T-helper 22 cell (primary cell): ENCODE results near the gene BTBD10.
"Not testable (repeated sequence)": the region's sequence is repeated elsewhere in the genome, so short reads cannot be mapped to it uniquely, and the experiment has no call there.

Experiments
- DNase-seq: peaks from one replicate; pipeline ENCODE4 v3.0.0-alpha.2; 2020; ENCODE audit warnings: low read depth

Gene BTBD10

DNA sequence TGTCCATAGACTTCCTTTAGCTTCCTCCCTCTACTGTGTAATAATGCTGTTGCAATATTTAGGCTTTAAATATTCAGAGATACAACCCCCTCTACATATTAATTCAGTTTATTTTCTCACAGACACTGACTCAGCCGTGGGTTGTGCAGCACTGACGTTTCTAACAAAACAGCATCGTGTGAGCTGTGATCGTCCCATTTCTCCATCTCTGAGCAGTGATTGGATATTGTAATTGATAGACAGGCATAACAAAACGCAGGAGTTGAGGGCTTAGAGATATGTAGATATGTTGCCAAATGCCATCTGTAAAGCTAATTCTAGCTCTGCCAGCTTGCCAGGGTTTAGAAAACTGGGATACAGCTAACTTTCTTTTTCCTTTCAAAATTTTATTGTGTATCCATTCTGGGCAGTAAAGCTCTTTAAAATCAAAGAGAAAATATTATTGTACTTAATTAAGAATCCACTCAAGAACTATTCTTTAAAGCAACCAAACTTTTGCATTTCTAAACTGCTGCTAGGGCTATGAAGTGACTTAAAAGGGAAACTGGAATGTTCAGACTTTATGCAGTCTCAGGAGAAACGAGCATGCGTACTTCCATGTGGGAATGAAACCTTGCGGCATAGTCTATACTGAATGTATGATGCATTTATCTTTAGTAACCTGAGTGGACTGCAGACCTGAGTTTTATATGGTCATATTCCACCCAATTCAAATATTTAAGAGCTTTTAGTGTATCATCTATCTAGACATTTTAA, 22.7 kb downstream of the BTBD10 start:
- no peak for DNase-seq

DNA sequence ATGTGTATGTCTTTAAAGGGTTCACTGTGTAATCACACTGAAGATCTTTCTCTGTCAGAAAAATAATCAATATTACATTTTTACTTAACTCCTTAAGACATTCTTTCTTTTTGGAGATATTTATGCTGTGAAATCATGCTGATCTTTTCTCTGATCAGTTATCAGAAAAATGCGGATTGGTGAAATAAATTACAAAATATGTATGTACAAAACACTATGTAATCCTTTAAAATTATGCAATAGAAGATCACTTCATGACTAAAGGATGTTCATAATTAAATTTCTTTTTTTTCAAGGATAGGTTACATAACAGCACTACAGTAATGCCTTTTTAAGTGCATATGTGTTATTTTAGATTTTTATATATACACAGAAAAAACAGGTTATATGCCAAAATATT, 24.7 kb downstream of the BTBD10 start:
- DNase-seq = no peak

DNA sequence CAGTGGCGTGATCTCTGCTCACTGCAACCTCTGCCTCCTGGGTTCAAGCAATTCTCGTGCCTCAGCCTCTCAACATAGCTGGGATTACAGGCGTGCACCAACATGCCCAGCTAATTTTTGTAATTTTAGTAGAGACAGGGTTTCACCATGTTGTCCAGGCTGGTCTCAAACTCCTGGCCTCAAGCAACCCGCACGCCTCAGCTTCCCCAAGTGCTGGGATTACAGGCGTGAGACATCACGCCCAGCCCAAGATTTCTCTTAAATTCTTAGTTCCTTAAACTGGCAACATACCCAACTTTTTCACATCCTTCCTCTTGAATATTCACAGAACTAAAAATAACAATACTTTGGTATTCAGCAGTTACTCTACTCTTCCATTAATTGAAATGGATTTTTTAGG, 26.2 kb downstream of the BTBD10 start:
- DNase-seq = not testable (repeated sequence)

DNA sequence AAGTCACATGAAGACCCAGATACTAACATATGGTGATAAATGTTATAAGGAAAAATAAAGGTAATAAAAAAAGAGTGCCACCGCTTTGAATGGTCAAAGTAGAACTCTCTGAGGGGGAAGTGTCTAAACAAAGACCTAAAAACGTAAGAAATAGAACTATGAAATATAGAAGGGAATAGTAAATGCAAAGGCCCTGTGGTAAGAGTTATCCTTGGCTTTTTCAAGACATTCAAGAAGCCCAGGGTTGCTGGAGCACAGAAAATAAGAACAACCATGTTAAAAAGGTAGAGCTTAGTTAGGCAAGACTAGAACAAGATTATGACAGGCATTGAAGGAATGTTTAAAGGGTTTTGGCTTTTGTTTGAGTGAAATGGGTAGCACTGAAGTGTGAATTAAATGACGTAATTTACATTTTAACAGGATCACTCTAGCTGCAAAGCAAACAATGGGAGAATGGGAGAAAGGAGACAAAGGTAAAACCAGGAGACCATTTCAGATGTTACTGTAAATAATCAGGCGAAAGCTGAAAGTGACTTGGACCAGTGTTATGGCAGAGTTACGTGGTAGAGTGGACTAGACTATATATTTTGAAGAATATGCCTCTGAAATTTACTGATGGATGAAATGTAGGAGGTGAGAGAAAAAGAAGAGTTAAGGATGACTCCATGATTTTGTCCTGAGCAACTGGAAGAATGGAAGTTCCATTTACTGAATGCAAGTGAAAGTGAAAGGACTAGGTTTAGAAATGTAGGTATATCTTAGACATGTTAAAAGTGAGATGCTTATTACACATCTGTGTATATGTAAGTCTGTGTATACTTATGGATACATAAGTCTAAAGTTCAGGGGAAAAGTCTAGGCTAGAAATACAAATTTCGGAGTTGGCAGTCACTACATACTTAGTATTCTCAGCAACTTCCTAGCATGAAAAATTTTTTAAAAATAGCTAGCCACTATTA, 28.5 kb downstream of the BTBD10 start:
- no peak for DNase-seq

DNA sequence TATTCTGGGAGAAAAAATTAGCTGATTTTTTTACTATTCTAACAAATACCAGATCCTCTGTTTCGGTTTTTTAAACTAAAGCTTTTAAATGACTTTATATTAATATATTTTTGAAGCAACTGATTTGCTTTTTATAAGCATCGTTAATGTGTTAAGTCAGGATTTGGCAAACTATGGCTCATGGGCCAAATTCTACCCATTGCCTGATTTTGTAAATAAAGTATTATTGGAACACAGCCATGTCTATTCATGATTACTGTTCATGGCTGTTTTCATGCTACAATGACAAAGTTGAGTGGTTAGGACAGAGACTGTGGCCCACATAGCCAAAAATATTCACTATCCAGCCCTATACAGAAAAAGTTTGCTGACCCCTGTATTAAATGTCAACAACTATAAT, 29.6 kb downstream of the BTBD10 start:
- DNase-seq = no peak

DNA sequence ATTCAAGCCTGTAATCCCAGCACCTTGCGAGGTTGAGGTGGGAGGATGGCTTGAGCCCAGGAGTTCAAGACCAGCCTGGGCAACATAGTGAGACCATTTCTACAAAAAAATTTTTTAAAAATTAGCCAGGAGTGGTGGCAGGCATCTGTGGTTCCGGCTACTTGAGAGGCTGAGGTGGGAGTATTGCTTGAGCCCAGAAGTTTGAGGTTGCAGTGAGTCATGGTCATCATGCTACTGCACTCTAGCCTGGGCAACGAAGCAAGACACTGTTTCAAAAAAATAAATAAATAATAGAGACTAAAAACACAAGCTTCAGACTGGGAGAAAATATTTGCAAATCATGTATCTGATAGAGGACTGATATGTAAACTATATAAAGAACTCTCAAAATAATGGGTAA, 33.2 kb downstream of the BTBD10 start:
- DNase-seq = no peak

DNA sequence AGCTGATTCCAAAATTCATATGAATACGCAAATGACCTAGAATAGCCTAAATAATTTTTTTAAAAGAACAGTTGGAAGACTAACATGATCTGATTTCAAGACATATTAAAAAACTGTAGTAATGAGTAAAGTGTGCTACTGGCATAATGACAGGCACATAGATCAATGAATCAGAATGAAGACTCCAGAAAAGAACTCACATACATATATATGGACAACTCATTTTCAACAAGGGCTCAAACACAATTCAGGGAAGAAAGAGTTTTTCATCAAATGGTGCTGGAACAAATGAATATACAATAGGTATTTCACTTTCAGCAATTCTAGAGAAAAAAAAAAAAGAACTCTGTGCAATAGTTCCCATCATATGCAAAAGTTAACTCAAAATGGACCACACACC, 33.7 kb downstream of the BTBD10 start:
- DNase-seq = no peak

DNA sequence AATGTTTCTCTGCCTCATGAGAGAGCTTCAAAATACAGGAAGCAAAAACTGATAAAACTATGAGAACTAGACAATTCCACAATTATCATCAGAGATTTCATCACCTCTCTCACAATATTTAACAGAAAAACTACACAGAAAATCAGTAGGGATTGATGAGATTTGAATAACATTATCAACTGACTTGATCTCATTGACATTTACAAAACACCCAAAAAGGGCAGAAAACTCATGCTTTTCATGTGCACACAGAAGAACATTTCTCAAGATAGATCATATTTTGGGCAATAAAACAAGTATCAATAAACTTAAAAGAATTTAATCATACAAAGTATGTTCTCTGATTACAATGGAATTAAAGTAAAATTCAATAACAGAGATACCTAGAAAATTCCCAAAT, 35.6 kb downstream of the BTBD10 start:
- DNase-seq = no peak

DNA sequence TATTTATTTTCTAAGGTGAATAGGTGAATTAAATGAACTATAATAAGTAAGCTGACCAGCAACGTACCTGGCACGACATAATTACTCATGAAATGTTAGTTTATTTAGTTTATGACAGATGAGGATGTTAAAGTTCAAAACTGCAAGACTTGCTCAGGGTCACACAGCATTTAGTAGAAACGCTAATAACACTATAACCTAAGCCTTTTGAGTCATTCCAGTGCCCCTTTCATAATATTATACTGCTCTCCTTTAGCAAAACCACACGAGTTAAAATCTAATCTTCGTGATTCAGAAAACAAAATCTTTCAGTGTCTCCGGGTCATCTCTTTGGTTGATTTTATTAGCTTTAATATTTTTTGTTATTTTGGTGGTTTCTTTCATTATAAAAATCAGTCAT, 39.6 kb downstream of the BTBD10 start:
- no peak for DNase-seq

DNA sequence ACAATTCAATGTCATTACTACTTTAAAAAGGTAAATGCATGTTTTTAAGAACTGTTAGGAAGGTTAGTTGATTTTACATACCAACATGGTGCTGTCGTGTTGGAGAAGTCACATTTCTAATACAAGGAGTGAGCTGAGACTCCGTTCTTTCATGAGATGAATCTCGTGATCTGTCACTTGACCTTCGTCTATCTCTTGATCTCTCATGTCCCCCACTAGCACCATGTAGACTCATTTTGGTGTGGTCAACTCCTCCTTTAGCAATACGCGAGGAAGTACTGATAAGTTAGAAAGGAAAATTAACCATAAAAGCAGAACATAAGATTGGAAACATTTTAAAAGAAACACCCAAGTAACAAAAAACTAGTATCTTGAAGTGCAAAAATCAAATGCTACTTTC, 41.5 kb downstream of the BTBD10 start:
- DNase-seq = no peak

DNA sequence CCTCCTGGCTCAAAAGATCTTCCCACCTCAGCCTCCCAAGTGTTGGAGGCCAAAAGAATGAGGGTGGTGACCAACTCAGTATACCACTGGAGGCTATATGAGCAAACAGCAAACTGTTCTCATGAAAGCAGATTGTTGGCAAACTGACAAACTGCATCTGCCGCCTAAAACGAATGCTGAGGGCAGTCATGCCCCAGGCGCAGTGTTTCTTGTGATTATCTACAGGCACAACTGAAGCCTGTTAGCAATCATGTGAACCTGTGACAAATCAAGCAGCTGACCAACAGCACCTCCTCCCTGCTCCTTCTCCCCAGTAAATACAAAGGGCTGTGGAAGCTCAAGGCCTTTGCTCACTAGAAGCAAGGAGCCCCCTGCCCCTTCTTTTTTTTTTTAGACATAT, 47.8 kb downstream of the BTBD10 start:
- DNase-seq = no peak

DNA sequence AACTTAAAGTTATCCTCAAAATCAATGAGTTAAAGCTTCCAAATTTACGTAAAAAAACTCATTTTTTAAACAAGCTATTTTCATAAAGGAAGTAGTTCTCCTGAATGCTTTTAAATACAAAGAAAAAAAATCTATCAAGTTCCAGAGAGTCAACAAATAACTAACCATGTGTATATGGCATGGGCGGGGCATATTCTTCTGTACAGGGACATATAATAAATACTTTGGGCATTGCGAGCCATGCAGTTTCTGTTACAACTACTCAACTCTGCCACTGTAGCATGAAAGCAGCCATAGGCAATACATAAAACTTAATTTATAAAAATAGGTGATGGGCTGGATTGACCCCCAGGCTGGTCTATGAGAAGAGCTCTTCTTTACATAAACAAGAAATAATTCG, 57.8 kb downstream of the BTBD10 start:
- DNase-seq = no peak

DNA sequence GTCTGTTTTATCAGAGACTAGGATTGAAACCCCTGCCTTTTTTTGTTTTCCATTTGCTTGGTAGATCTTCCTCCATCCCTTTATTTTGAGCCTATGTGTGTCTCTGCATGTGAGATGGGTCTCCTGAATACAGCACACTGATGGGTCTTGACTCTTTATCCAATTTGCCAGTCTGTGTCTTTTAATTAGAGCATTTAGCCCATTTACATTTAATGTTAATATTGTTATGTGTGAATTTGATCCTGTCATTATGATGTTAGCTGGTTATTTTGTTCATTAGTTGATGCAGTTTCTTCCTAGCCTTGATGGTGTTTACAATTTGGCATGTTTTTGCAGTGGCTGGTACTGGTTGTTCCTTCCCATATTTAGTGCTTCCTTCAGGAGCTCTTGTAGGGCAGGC, 64.7 kb downstream of the BTBD10 start:
- DNase-seq = not testable (repeated sequence)

DNA sequence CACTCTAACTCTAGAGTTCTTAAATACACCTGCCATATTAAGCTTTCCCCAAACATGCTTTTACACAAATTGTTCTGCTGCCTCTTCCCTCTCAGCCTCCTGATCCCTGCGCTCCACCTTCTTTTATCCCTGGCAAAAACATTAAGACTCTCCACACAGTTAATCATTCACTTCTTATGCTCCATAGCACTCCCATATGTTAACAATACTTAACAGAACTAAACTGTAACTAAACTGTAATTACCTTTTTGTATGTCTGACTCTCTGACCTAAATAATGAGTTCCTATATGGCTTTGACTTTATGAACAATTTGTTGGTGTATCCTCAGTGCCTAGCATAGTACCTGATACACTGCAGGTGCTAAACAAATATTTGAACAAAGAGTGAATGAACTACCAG, 71.8 kb downstream of the BTBD10 start:
- no peak for DNase-seq

DNA sequence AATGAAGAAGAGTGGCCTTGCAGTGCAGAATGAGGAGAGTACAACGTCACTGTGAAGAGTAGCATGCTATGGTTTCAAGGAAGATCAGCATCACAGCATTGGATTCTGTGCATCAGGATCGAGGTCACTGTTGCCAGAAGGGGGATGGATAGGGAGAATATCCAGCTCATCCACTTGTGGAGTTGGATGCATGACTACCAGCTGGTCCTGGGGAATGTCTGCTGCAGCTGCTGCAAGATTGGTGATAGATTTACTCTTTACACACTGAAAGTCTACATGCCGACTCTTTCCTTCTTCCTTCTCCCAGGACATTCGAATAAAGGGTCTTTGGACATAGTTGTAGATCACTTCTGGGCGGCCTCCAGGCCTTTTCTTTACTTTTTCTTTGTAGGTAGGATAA, 74.3 kb downstream of the BTBD10 start:
- no peak for DNase-seq

DNA sequence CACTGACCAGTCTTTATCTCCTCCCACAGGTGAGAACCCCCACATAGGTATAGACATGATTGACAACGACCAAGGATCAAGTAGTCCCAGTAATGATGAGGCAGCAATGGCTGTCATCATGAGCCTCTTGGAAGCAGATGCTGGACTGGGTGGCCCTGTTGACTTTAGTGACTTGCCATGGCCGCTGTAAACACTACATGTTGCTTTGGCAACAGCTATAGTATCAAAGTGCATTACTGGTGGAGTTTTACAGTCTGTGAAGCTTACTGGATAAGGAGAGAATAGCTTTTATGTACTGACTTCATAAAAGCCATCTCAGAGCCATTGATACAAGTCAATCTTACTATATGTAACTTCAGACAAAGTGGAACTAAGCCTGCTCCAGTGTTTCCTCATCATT, 76.5 kb downstream of the BTBD10 start:
- no peak for DNase-seq

DNA sequence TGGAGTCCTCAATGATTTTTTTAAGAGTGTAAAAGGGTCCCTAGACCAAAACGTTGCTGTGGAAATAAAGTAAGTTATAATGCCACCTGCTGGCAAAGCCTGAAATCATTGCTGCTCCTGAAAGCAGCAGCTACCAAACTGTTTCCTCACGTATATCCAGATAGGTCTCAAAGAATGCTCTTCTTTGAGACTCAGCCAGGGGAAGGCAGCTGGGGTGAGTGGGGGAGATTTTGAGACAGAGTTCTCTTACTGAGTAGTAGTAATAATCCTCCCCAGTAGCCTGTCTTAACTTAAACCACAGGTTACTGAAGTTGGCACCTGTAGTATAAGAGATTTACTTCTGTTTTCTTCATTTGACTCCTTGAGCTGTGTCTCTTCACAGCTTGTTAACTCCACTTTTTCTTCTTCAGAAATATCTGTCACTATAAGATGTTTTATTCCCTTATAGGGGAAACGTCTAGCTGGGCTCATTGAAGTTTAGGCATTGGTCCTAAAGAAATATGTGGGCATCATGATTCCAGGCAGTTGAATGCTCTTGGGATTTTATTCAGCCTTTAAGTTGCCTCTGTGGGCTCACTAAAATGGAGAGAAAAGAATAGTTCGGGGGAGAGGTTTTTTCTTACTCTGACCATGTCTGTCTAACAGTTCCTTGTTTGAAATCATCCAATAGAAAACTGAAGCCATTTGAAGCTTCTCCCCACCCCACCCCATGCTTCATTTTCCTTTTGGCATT, 77.9 kb downstream of the BTBD10 start:
- DNase-seq = no peak

DNA sequence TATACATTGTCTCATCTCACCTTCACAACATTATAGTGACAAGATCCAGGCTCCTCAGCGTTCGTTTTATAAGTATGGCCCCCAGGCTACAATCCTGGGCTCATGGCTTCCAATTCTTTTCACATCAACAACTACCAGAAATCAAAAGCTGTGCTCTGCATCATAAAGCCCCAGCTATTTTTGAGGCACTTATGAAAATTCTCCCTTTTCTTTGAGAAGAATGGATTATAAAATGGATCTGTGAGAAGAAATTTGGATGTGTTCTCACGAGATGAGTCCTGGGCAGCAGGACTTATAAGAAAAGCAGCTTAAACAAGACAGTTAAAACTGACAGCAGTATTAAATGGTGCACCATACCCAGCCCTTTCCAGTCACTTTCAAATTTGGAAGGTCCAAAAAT, 80.3 kb downstream of the BTBD10 start:
- DNase-seq = no peak

DNA sequence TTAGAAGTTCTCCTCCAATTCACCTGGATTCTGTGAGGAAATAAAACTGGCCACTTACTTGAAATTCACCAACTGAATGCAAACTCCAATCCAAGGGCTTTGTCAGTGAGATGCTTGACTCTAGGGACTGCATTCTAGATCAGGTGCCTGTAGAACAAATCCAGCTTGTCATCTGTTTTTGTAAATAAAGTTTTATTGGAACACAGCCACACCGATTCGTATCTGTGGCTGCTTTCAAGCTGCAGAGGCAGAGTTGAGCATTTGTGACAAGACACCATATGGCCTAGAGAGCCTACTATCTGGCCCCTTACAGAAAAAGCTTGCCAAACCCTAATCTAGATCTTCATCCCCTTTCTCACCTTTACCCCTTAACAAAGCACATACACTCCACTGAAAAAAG, 82.3 kb downstream of the BTBD10 start:
- DNase-seq = no peak

DNA sequence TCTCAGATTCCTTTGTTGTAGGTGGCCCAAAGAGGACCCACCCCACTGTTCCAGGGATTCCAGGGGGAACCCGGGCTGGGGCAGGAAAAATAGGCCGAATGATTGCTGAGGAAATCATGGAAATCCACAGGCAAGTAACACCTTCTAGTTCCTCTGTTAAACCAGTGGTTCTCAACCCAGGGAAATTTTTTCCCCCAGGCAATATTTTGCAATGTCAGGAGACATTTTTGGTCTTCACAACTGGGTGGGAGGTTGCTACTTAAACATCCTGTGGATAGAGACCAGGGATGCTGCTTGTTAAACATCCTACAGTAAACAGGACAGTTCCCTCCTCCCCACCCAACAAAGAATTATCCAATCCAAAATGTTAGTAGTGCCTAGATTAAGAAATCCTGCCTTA, 84.7 kb downstream of the BTBD10 start:
- DNase-seq = no peak

DNA sequence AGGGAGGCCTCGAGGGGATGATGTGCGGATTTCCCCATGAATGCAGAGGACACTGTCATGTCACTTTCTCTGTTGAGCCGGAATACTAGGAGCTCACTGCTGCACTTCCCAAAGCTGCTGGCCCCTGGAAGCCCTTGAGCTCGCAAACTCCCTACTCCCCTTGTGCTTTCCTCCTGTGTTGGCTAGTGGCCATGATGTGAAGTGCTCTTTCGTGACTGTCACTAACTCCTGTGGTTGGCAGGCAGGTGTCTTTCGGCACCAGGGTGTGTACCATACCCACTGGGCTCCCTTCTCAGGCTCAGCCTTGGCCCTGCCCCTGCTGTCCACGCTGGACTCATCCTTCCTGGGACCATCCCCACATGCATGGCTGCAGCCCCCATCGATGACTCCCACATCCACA, 86.2 kb downstream of the BTBD10 start:
- no peak for DNase-seq

DNA sequence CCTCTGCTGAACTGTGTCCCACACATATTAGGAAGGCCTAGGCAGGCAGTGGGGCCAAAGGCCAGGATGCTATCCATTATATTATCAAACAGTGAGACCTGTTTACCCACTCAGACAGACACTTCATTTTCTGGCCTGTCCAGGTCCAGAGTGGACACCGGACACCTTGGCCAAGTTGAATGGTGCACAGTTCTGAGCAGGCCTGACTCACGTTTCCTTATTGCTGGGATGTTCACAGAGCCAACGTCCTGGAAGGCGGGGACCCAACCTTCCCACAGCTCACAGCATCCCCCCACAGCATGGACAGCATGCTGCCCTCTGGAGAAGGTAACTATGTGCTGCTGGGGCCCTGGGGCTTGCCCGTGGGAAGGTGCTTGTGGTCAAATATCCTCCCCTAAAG, 86.6 kb downstream of the BTBD10 start:
- no peak for DNase-seq

DNA sequence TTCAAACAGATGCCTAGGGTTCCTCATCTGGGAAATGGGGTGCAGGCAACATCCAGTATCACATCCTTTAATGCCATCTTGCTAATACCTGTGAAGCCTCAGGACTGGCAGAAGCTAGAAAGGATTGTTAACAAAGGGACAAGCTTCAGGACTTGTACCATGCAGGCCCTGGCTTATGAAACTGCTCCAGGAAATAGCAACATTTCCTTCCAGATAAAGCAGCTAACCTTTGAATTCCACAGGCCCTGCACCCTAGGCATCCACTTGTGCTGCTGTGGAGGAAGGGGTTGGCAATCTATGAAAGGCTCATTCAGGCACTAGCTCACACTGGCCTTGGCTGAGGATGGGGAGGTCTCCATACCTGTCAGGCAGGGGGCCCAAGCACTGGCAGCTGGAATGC, 87.2 kb downstream of the BTBD10 start:
- DNase-seq = no peak
